ACC112 (cell line): ENCODE data around the gene GLO1.

Experiments used
- H2AFZ ChIP-seq: fragments of 200-600 bp; sonication (generic); one replicate; pipeline ENCODE4 v1.6.0; 2017; ENCODE audit warnings: antibody characterized with exemption, low read length; ENCODE audit not compliant: unreplicated experiment
- H3K27ac ChIP-seq: fragments of 200-600 bp; sonication (generic); 2 replicates; pipeline ENCODE4 v1.5.1; 2014; ENCODE audit warnings: low read depth, mild to moderate bottlenecking, antibody characterized with exemption, low read length, moderate library complexity
- H3K27me3 ChIP-seq: fragments of 200-600 bp; sonication (generic); 2 replicates; pipeline ENCODE4 v1.6.1; 2014; ENCODE audit warnings: mild to moderate bottlenecking, antibody characterized with exemption, low read length, moderate library complexity, mixed read lengths; ENCODE audit not compliant: insufficient read depth
- H3K36me3 ChIP-seq: fragments of 200-600 bp; sonication (generic); 2 replicates; pipeline ENCODE4 v1.6.1; 2016; ENCODE audit warnings: mild to moderate bottlenecking, antibody characterized with exemption, low read length, moderate library complexity, mixed read lengths; ENCODE audit not compliant: insufficient read depth
- H3K4me1 ChIP-seq: fragments of 200-600 bp; sonication (generic); one replicate; pipeline ENCODE4 v1.6.1; 2016; ENCODE audit warnings: low read length, mixed read lengths; ENCODE audit not compliant: insufficient read depth, unreplicated experiment, control insufficient read depth
- H3K4me3 ChIP-seq: fragments of 200-600 bp; sonication (generic); 2 replicates; pipeline ENCODE4 v1.5.1; 2014; ENCODE audit warnings: mild to moderate bottlenecking, low read depth, low read length
- H3K79me2 ChIP-seq: fragments of 200-600 bp; sonication (generic); one replicate; pipeline ENCODE4 v1.6.0; 2016; ENCODE audit warnings: low read length; ENCODE audit not compliant: control insufficient read depth, unreplicated experiment, insufficient read depth

The GLO1 gene

GRCh38 chr6:38658418-38659167 lies 44.4 kb downstream of the GLO1 start:
- Histone ChIP-seq H3K27ac (no peak overlapping the region), H3K27me3 (no peaks in the 10 kb centered on the region), H3K36me3 (no peaks in the 10 kb centered on the region), H2AFZ (no peak overlapping the region), H3K79me2 (no peaks in the 10 kb centered on the region), H3K4me1 (no peaks in the 10 kb centered on the region), H3K4me3 (no peak overlapping the region)

GRCh38 chr6:38656896-38657295 lies 46.0 kb downstream of the GLO1 start:
- Histone ChIP-seq H3K4me3 (no peak overlapping the region), H3K27ac (no peak overlapping the region), H3K27me3 (no peaks in the 10 kb centered on the region), H2AFZ (no peak overlapping the region), H3K36me3 (no peaks in the 10 kb centered on the region), H3K79me2 (no peaks in the 10 kb centered on the region), H3K4me1 (no peaks in the 10 kb centered on the region)

GRCh38 chr6:38654263-38654662 lies 48.7 kb downstream of the GLO1 start:
- Histone ChIP-seq H3K27me3 (no peaks in the 10 kb centered on the region), H2AFZ (no peak overlapping the region), H3K4me1 (no peaks in the 10 kb centered on the region), H3K36me3 (peaks cover 3% of the 10 kb centered on the region; the same call in 1 of the 2 replicates), H3K79me2 (no peaks in the 10 kb centered on the region), H3K4me3 (no peak overlapping the region), H3K27ac (no peak overlapping the region)

- Histone ChIP-seq H3K4me1 (no peaks in the 10 kb centered on the region), H3K27me3 (no peaks in the 10 kb centered on the region), H3K27ac (no peak overlapping the region), H3K79me2 (no peaks in the 10 kb centered on the region), H3K36me3 (peaks cover 3% of the 10 kb centered on the region; the same call in 1 of the 2 replicates), H2AFZ (no peak overlapping the region), H3K4me3 (no peak overlapping the region)
These were observed 51.7 kb downstream of the GLO1 start for GRCh38 chr6:38651121-38651784.

GRCh38 chr6:38650207-38650752 lies 52.7 kb downstream of the GLO1 start:
- Histone ChIP-seq H3K4me3 (no peak overlapping the region), H2AFZ (no peak overlapping the region), H3K27me3 (no peaks in the 10 kb centered on the region), H3K4me1 (no peaks in the 10 kb centered on the region), H3K36me3 (peaks cover 3% of the 10 kb centered on the region; the same call in 1 of the 2 replicates), H3K27ac (no peak overlapping the region), H3K79me2 (no peaks in the 10 kb centered on the region)

GRCh38 chr6:38649744-38650143 lies 53.2 kb downstream of the GLO1 start:
- no peaks in the 10 kb centered on the region for H3K79me2 ChIP-seq
- no peaks in the 10 kb centered on the region for H3K4me1 ChIP-seq
- H3K27ac ChIP-seq = no peak overlapping the region
- peaks cover 3% of the 10 kb centered on the region; the same call in 1 of the 2 replicates for H3K36me3 ChIP-seq
- H3K27me3 ChIP-seq = no peaks in the 10 kb centered on the region
- H2AFZ ChIP-seq = no peak overlapping the region
- no peak overlapping the region for H3K4me3 ChIP-seq

GRCh38 chr6:38648629-38649028 lies 54.3 kb downstream of the GLO1 start:
- H3K27ac ChIP-seq = no peak overlapping the region
- no peaks in the 10 kb centered on the region for H3K79me2 ChIP-seq
- H3K36me3 ChIP-seq = peaks cover 3% of the 10 kb centered on the region; the same call in 1 of the 2 replicates
- H3K4me1 ChIP-seq = no peaks in the 10 kb centered on the region
- no peak overlapping the region for H2AFZ ChIP-seq
- no peak overlapping the region for H3K4me3 ChIP-seq
- no peaks in the 10 kb centered on the region for H3K27me3 ChIP-seq

- H3K79me2 ChIP-seq = peaks cover 7% of the 10 kb centered on the region
- H3K4me3 ChIP-seq = no peak overlapping the region
- H3K27ac ChIP-seq = no peak overlapping the region
- no peaks in the 10 kb centered on the region for H3K27me3 ChIP-seq
- H2AFZ ChIP-seq = no peak overlapping the region
- H3K36me3 ChIP-seq = peaks cover 2% of the 10 kb centered on the region; the same call in 1 of the 2 replicates
- peaks cover under 1% of the 10 kb centered on the region for H3K4me1 ChIP-seq
These were observed 56.6 kb downstream of the GLO1 start for GRCh38 chr6:38646166-38646878.

GRCh38 chr6:38644951-38645350 lies 58.0 kb downstream of the GLO1 start:
- H3K79me2 ChIP-seq = peaks cover 13% of the 10 kb centered on the region
- no peak overlapping the region for H3K4me3 ChIP-seq
- H3K27ac ChIP-seq = no peak overlapping the region
- H3K27me3 ChIP-seq = no peaks in the 10 kb centered on the region
- H3K4me1 ChIP-seq = peaks cover 5% of the 10 kb centered on the region
- no peaks in the 10 kb centered on the region for H3K36me3 ChIP-seq
- no peak overlapping the region for H2AFZ ChIP-seq

- peak overlapping the region; percentile 94 for H3K4me3 ChIP-seq
- H3K27me3 ChIP-seq = no peaks in the 10 kb centered on the region
- peak overlapping the region; percentile 80 for H3K27ac ChIP-seq
- H3K4me1 ChIP-seq = peaks cover 9% of the 10 kb centered on the region
- H2AFZ ChIP-seq = peak overlapping the region; percentile 99
- no peaks in the 10 kb centered on the region for H3K36me3 ChIP-seq
- peaks cover 17% of the 10 kb centered on the region for H3K79me2 ChIP-seq
These were observed 62.6 kb downstream of the GLO1 start for GRCh38 chr6:38640216-38640909.
